Measurements from ENCODE around the gene APPL2. TPM values are rescaled to one million over a fixed set of nuclear protein-coding genes. Genes with fewer than 3 reads are reported as not detected.
"Not testable (repeated sequence)": the region's sequence is repeated elsewhere in the genome, so short reads cannot be mapped to it uniquely, and the experiment has no call there.

Gene APPL2
- total RNA-seq, 2 experiments from 2014 or later = 32.2 to 34.2 TPM

GRCh38 chr12:105194947-105195346 lies 41.0 kb downstream of the APPL2 start:
- no peaks in the 10 kb centered on the region for H3K27me3 Mint-ChIP-seq
- H3K4me1 Mint-ChIP-seq = no peaks in the 10 kb centered on the region
- no peak overlapping the region for H3K4me3 Mint-ChIP-seq
- no peaks in the 10 kb centered on the region for H3K9me3 Mint-ChIP-seq
- ChIA-PET POLR2A (no interaction called here), CTCF (no interaction called here)
- peaks cover 58% of the 10 kb centered on the region for H3K36me3 Mint-ChIP-seq (ENCODE audit: low read depth)
- H3K27ac Mint-ChIP-seq = no peak overlapping the region
- DNase-seq = no peak

GRCh38 chr12:105192624-105193225 lies 43.2 kb downstream of the APPL2 start:
- peaks cover 74% of the 10 kb centered on the region for H3K36me3 Mint-ChIP-seq (ENCODE audit: low read depth)
- H3K9me3 Mint-ChIP-seq = no peaks in the 10 kb centered on the region
- H3K27me3 Mint-ChIP-seq = no peaks in the 10 kb centered on the region
- ChIA-PET POLR2A (interaction anchor here (0.8 to 1.7 kb wide), 2 partner anchors 12 to 85 kb away, joined by 3 to 4 read pairs; partner anchors contain the start of gene WASHC4), CTCF (no interaction called here)
- no peak overlapping the region for H3K27ac Mint-ChIP-seq
- H3K4me3 Mint-ChIP-seq = no peak overlapping the region
- DNase-seq = no peak
- H3K4me1 Mint-ChIP-seq = no peaks in the 10 kb centered on the region

GRCh38 chr12:105190530-105190929 lies 45.4 kb downstream of the APPL2 start:
- DNase-seq = no peak
- no peak overlapping the region for H3K4me3 Mint-ChIP-seq
- ChIA-PET CTCF (no interaction called here), POLR2A (no interaction called here)
- no peak overlapping the region for H3K27ac Mint-ChIP-seq
- peaks cover 69% of the 10 kb centered on the region for H3K36me3 Mint-ChIP-seq (ENCODE audit: low read depth)
- no peaks in the 10 kb centered on the region for H3K4me1 Mint-ChIP-seq
- H3K27me3 Mint-ChIP-seq = no peaks in the 10 kb centered on the region
- no peaks in the 10 kb centered on the region for H3K9me3 Mint-ChIP-seq

GRCh38 chr12:105189293-105189692 lies 46.7 kb downstream of the APPL2 start:
- peaks cover 77% of the 10 kb centered on the region for H3K36me3 Mint-ChIP-seq (ENCODE audit: low read depth)
- H3K27me3 Mint-ChIP-seq = no peaks in the 10 kb centered on the region
- H3K9me3 Mint-ChIP-seq = no peaks in the 10 kb centered on the region
- no peak overlapping the region for H3K4me3 Mint-ChIP-seq
- no peak for DNase-seq
- ChIA-PET CTCF (no interaction called here), POLR2A (interaction anchor here (0.6 to 1.0 kb wide), 2 partner anchors 13 to 62 kb away, joined by 3 read pairs; no protein-coding TSS in a partner anchor)
- H3K27ac Mint-ChIP-seq = no peak overlapping the region
- H3K4me1 Mint-ChIP-seq = no peaks in the 10 kb centered on the region

GRCh38 chr12:105183976-105184375 lies 52.0 kb downstream of the APPL2 start:
- H3K27ac Mint-ChIP-seq, H3K4me3 Mint-ChIP-seq, POLR2A ChIA-PET, H3K27me3 Mint-ChIP-seq, CTCF ChIA-PET, DNase-seq, H3K4me1 Mint-ChIP-seq: not testable (repeated sequence)
- Mint-ChIP-seq H3K36me3 (ENCODE audit: low read depth) (peaks cover 82% of the 10 kb centered on the region), H3K9me3 (peaks cover 11% of the 10 kb centered on the region)

GRCh38 chr12:105183406-105183805 lies 52.6 kb downstream of the APPL2 start:
- POLR2A ChIA-PET, H3K27ac Mint-ChIP-seq, H3K4me1 Mint-ChIP-seq, H3K4me3 Mint-ChIP-seq, H3K27me3 Mint-ChIP-seq, DNase-seq, CTCF ChIA-PET: not testable (repeated sequence)
- Mint-ChIP-seq H3K9me3 (peaks cover 11% of the 10 kb centered on the region), H3K36me3 (ENCODE audit: low read depth) (peaks cover 81% of the 10 kb centered on the region)

- DNase-seq, H3K4me1 Mint-ChIP-seq, H3K4me3 Mint-ChIP-seq, H3K27ac Mint-ChIP-seq, POLR2A ChIA-PET, CTCF ChIA-PET, H3K27me3 Mint-ChIP-seq: not testable (repeated sequence)
- Mint-ChIP-seq H3K9me3 (peaks cover 11% of the 10 kb centered on the region), H3K36me3 (ENCODE audit: low read depth) (peaks cover 77% of the 10 kb centered on the region)
Observed at GRCh38 chr12:105179114-105179513, 56.9 kb downstream of the APPL2 start.

GRCh38 chr12:105177208-105177607 lies 58.8 kb downstream of the APPL2 start:
- H3K4me3 Mint-ChIP-seq = no peak overlapping the region
- H3K4me1 Mint-ChIP-seq = peaks cover 7% of the 10 kb centered on the region
- H3K27ac Mint-ChIP-seq = no peak overlapping the region
- DNase-seq = no peak
- POLR2A ChIA-PET = no interaction called here
- CTCF ChIA-PET = no interaction called here
- H3K27me3 Mint-ChIP-seq = no peaks in the 10 kb centered on the region
- H3K9me3 Mint-ChIP-seq = peaks cover 8% of the 10 kb centered on the region
- peaks cover 70% of the 10 kb centered on the region for H3K36me3 Mint-ChIP-seq (ENCODE audit: low read depth)

GRCh38 chr12:105175397-105175990 lies 60.5 kb downstream of the APPL2 start:
- H3K36me3 Mint-ChIP-seq (ENCODE audit: low read depth) = peaks cover 59% of the 10 kb centered on the region
- H3K27me3 Mint-ChIP-seq = no peaks in the 10 kb centered on the region
- no peak overlapping the region for H3K27ac Mint-ChIP-seq
- peaks cover 7% of the 10 kb centered on the region for H3K4me1 Mint-ChIP-seq
- H3K9me3 Mint-ChIP-seq = peaks cover 2% of the 10 kb centered on the region
- CTCF ChIA-PET = no interaction called here
- no peak overlapping the region for H3K4me3 Mint-ChIP-seq
- POLR2A ChIA-PET = interaction anchor here (1.1 to 1.8 kb wide), 3 partner anchors 10 to 32 kb away, joined by 3 to 10 read pairs (median 3); no protein-coding TSS in a partner anchor
- no peak for DNase-seq

- Mint-ChIP-seq H3K27me3 (no peaks in the 10 kb centered on the region), H3K4me3 (no peak overlapping the region), H3K9me3 (no peaks in the 10 kb centered on the region), H3K4me1 (peaks cover 7% of the 10 kb centered on the region), H3K36me3 (ENCODE audit: low read depth) (peaks cover 55% of the 10 kb centered on the region), H3K27ac (no peak overlapping the region)
- POLR2A ChIA-PET = interaction anchor here (0.9 kb wide), 1 partner anchor 64 kb away, joined by 3 read pairs; the partner anchor contains the start of gene APPL2
- no peak for DNase-seq
- CTCF ChIA-PET = no interaction called here
Observed at GRCh38 chr12:105171691-105172436, 64.1 kb downstream of the APPL2 start.

- Mint-ChIP-seq H3K4me1 (no peaks in the 10 kb centered on the region), H3K4me3 (no peak overlapping the region), H3K9me3 (no peaks in the 10 kb centered on the region), H3K27ac (no peak overlapping the region), H3K27me3 (no peaks in the 10 kb centered on the region), H3K36me3 (ENCODE audit: low read depth) (peaks cover 48% of the 10 kb centered on the region)
- no peak for DNase-seq
- ChIA-PET CTCF (no interaction called here), POLR2A (no interaction called here)
Observed at GRCh38 chr12:105170139-105170538, 65.8 kb downstream of the APPL2 start.

- Mint-ChIP-seq H3K27me3 (no peaks in the 10 kb centered on the region), H3K9me3 (no peaks in the 10 kb centered on the region), H3K36me3 (ENCODE audit: low read depth) (peaks cover 59% of the 10 kb centered on the region), H3K4me3 (no peak overlapping the region), H3K4me1 (no peaks in the 10 kb centered on the region), H3K27ac (no peak overlapping the region)
- ChIA-PET POLR2A (no interaction called here), CTCF (no interaction called here)
- no peak for DNase-seq
Observed at GRCh38 chr12:105168006-105168405, 68.0 kb downstream of the APPL2 start.

- Mint-ChIP-seq H3K9me3 (no peaks in the 10 kb centered on the region), H3K36me3 (ENCODE audit: low read depth) (peaks cover 54% of the 10 kb centered on the region), H3K4me1 (no peaks in the 10 kb centered on the region), H3K27ac (no peak overlapping the region), H3K4me3 (no peak overlapping the region), H3K27me3 (no peaks in the 10 kb centered on the region)
- DNase-seq = no peak
- ChIA-PET POLR2A (no interaction called here), CTCF (no interaction called here)
Observed at GRCh38 chr12:105167346-105167745, 68.6 kb downstream of the APPL2 start.

All from activated CD4-positive, alpha-beta memory T cell treated with anti-CD3 and anti-CD28 coated beads, Interleukin-2, amount 10 ng/mL, durations not matched to agents 7 days and 5 days (primary cell).